Activated naive CD8-positive, alpha-beta T cell treated with anti-CD3 and anti-CD28 coated beads, Interleukin-2, amount 50 U/mL, for 16 hours (primary cell): ENCODE data around the gene PHYKPL.
"Not testable (repeated sequence)": the region's sequence is repeated elsewhere in the genome, so short reads cannot be mapped to it uniquely, and the experiment has no call there.

Experiments used
- DNase-seq: peaks from one replicate; pipeline ENCODE4 v3.0.0-alpha.2; 2020; ENCODE audit warnings: low read depth, low spot score

The PHYKPL gene

GRCh38 chr5:178265746-178266145 lies 33.1 kb upstream of the PHYKPL start:
- DNase-seq: no peak

- DNase-seq: no peak
Observed at GRCh38 chr5:178264044-178264443, 31.4 kb upstream of the PHYKPL start.

DNA sequence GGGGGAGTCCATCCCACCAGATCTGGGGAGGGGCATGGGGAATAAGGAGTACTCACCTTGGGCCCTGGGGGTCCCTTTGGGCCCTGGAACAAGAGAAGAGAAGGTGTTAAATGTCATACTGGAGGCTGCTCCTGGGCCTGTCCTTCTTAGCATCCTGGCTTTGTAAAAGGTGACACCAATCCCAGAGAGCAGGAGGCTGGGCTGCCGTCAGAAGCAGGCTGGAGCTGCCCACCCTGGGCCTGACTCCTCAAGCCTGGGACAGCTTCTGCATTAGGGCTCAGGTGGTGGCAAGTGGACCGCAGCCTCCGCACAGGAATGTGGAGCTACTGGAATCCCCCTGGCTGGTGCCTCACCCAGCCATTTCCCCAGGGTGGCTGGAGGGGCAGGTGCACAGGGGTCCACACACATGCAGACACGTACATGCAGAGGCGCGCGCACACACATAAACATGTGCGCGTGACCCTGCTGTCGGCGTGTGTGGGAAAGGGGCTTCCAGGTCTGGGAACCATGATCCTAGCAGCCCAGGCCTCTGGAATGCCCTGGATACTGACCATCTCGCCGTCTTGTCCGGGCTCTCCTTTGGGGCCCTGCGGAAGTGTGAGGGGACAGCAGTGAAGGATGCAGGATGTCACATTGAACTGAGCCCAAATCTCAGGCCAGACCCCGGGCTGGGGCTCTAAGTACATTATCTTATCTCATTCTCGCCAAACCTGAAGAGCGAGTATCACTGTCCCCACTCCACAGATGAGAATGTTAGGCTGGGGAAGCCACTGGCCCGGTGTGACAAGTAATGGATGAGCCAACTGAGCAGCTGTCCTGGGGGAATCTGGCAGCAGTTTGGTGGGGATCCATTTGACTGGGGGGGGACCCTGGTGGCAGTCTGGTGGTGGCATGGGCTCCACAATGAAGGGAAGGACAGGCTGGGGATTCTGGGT lies 29.3 kb upstream of the PHYKPL start:
- DNase-seq: no peak

DNA sequence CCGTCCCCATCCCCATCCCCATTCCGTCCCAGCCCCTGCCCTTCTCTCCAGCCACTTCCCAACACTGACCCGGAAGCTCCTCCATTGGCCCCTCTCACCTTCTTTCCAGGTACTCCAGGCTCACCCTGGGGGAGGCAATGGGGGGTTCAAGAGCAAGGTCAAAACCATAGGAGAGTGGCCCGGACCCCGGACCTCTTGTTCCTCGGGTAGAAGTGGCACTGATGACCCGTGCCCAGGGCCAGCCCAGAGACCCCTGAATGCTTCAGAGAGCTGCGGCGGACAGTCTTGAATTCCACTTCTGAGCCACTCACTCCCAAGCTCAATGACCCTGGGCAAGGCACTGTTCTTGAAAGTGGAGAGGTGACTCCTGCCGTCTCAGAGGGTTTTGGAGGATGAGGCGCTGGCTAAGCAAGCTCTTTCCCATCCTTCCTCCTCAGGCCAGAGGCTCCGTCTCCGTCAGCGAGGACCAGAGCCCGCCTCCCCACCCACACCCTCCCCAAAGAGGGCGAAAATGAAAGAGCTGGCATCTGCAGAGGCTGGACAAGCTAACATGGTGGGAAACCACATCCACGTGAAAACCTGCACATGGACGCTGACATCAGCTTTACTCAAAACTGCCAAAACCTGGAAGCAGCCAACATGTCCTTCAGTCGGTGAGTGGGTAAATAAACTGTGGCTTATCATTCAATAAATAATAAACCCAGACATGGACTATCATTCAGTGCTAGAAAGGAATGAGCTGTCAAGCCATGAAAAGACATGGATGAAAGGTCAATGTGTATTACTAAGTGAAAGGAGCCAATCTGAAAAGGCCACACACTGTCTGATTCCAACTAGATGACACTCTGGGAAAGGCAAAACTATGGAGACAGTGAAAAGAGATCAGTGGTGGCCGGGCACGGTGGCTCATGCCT lies 27.3 kb upstream of the PHYKPL start:
- no peak for DNase-seq

DNA sequence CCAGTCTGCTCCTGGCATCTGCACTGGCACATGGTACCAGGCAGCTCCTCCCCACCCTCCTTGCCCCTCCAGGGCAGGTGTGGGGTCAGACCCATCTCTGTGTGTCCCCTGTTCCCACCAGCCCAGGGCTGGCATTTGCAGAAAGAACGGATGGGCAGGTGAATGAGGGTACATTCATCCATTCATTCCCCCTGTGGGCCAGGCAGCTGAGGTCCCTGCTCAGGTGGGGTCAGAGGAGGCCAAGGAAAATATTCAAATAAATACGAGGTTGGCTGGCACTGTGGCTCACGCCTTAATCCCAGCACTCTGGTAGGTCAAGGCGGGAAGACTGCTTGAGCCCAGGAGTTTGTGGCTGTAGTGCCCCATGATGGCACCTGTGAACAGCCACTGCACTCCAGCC lies 25.0 kb upstream of the PHYKPL start:
- no peak for DNase-seq

- DNase-seq: no peak
Observed at GRCh38 chr5:178256746-178257145, 24.1 kb upstream of the PHYKPL start.

DNA sequence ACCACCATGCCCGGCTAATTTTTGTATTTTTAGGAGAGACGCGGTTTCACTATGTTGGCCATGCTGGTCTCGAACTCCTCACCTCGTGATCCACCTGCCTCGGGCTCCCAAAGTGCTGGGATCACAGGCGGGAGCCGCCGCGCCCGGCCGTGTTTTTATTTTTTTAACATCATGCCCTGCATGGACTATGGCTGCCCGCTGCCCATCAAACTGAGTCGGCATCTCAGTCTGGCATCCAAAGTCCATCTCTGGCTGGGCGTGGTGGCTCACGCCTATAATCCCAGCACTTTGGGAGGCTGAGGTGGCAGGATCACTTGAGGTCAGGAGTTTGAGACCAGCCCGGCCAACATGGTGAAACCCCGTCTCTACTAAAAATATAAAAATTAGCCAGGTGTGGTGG lies 21.0 kb upstream of the PHYKPL start:
- not testable (repeated sequence) for DNase-seq

GRCh38 chr5:178252258-178252657 lies 19.7 kb upstream of the PHYKPL start:
- DNase-seq: no peak

DNA sequence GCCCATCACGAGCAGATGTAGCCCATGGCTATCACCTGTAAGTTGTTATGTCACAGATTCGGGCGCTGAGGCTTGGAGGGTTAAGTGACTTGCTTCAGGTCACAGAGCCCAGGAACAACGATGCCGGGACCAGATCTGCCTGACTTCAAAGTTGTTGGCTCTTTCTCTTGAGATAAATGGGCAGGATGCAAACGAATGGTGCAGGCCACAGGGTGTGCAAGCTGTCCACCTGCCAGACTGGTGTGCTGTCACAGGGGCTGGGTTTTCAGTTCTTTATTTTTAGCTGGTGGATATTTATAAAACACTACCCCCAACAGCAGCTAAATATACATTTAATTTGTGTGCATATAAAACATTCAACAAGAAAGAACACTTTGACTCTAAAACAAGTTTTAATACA lies 17.7 kb upstream of the PHYKPL start:
- DNase-seq: no peak

GRCh38 chr5:178249191-178249989 lies 16.8 kb upstream of the PHYKPL start:
- DNase-seq: no peak

GRCh38 chr5:178248750-178249149 lies 16.1 kb upstream of the PHYKPL start:
- no peak for DNase-seq

GRCh38 chr5:178247481-178248456 lies 15.2 kb upstream of the PHYKPL start:
- DNase-seq: no peak

- no peak for DNase-seq
Observed at GRCh38 chr5:178246624-178247279, 14.2 kb upstream of the PHYKPL start.

- no peak for DNase-seq
Observed at GRCh38 chr5:178245389-178245788, 12.8 kb upstream of the PHYKPL start.

DNA sequence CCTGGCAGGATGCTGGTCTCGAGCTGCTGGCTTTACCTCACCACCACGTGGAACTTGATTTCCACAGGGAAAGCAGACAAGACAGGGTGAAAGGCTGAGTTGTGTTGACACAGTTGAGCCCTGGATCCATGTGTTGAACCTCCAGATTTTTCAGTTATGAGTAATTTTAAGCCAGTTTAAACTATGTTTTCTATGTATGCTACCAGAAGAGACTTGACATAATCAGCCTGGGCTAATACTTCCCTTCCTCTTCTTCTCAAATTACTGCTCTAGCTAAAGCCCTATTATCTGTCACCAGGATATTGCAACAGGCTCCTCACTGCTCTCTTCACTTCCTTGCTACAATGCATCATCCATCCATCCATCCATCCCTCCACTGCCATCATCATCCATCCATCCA lies 12.0 kb upstream of the PHYKPL start:
- DNase-seq: no peak

- DNase-seq: no peak
Observed at GRCh38 chr5:178242416-178242815, 9.8 kb upstream of the PHYKPL start.

GRCh38 chr5:178241688-178242231 lies 9.2 kb upstream of the PHYKPL start:
- no peak for DNase-seq

DNA sequence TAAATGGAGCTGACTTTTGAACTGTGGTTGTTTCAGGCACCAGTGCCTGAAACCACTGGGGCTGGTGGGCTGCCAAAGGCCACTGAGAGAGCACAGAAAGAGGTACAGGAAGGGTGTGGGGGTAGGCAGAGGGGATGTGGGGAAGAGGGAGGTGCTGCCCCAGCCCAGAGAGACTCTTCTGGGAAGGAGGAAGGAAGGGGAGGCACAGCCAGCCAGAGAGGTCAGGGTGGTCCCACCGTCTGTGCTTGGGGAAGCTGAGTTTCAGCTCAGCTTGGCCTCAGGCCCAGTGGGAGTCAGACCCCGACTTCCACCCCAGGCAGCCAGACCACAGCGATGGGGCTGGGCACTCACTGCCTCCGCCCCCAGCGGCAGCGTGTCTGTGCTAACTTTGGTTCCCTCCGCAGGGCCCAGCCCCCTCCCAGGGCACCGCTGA lies 8.6 kb upstream of the PHYKPL start:
- DNase-seq: no peak

GRCh38 chr5:178240766-178241165 lies 8.2 kb upstream of the PHYKPL start:
- no peak for DNase-seq

- DNase-seq: no peak
Observed at GRCh38 chr5:178240341-178240741, 7.7 kb upstream of the PHYKPL start.
